ENCODE measurements around the gene MYRF. TPM values are rescaled to one million over a fixed set of nuclear protein-coding genes. Genes with fewer than 3 reads are reported as not detected.

MYRF gene
- total and polyA plus RNA-seq, 9 of the 15 experiments (the other 6 are each of a cell fraction or from before 2014, with no cell fraction given), result 2.3 to 25.8 (median 7.1) TPM

DNA sequence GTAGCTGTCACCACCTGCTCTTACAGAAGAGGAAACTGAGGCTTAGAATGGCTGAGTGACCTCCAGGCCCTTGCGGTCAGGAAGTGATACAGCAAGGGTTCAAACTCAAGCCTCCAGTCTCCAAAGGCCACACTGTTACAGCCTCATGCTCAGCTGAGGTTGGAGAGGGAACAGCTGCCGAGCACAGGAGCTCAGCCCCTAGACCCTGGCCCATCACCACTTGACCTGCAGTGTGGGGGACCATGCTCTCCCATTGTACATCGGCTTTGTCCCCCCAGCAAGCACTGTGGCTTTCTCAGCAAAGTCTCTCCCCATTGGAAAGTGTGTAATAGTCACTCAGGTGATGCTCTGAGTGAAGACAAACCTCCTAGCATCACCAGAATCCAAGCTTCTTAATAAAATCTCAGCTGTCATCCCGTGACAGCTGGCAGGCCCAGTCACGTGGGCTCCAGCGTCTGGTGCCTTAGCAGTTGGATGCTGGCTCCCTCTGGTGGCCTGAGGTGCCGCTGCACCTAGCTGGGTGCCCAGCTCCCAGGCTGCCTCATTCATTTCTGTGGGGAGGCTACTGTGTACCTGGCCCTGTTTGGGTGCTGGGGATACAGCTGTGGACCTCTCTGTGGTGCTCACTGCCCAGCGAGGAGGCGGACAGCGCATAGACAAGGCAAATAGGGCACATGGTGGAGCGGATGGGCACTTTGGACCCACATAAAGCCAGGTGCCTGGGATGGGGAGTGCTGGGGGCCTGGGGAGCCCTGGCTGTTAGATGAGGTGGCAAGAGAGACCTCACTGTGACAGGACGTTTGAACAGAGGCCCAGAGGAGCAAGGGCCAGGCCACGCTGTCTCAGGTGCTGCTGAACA lies 19.1 kb upstream of the MYRF start:
- DNase-seq (ENCODE audit: extremely low read depth in 1 of 4, low spot score in 3 of 4) (peak; percentile 87 to 90 (median 88)), FAIRE-seq (peak; percentile 98), ATAC-seq (peak; percentile 94)
- H2AFZ ChIP-seq (ENCODE audit: low read depth, low read length), result no peak overlapping the region
- peak overlapping the region in 1 of 2 experiments; percentile 74; a peak in 2 of 4 replicates for H3K9ac ChIP-seq (ENCODE audit: insufficient read depth in 1 of 2, low read depth in 2 of 2, low read length in 2 of 2)
- intact Hi-C loops (cut with micrococcal nuclease) (loop anchor here (1.0 to 2.0 kb wide), 2 partner anchors 53 to 95 kb away; partner anchors contain the start of gene DAGLA), in situ Hi-C loops (cut with MboI) (no loop called here)
- H3K36me3 ChIP-seq (ENCODE audit: control insufficient read depth, insufficient read depth, low read length), result no peaks in the 10 kb centered on the region
- no peak overlapping the region for H3K4me3 ChIP-seq
- BruUV-seq (replicated peaks), result no TSS peak
- POLR2A ChIA-PET, result interaction anchor here (0.6 to 1.6 kb wide), 5 partner anchors 9 to 59 kb away, joined by 3 to 4 read pairs (median 3); partner anchors contain the start of gene TMEM258
- H3K79me2 ChIP-seq (ENCODE audit: control insufficient read depth, insufficient read depth, low read length), result no peaks in the 10 kb centered on the region
- peaks cover 0 to 34% of the 10 kb centered on the region in 2 experiments; a peak in 2 of 5 replicates for H3K4me1 ChIP-seq (replicated peaks in 1 of 2; ENCODE audit: control insufficient read depth in 2 of 2, insufficient read depth in 2 of 2, low read length in 2 of 2)
- 11% methylated on average over 13 of the region's 13 CpGs for WGBS (ENCODE audit: insufficient coverage, low coverage, missing lambda C conversion rate)
- no peaks in the 10 kb centered on the region for H3K9me1 ChIP-seq (ENCODE audit: control insufficient read depth, insufficient read depth, low read length)
- no peak overlapping the region for H3K4me2 ChIP-seq (ENCODE audit: insufficient read depth, low read length)
- CTCF ChIA-PET (ENCODE audit: low intra/inter-chr PET ratio), result interaction anchor here (0.6 to 2.4 kb wide), 4 partner anchors 10 to 264 kb away, joined by 3 to 17 read pairs (median 4); partner anchors contain the start of gene DAGLA
- H3K9me3 ChIP-seq (replicated peaks; ENCODE audit: control insufficient read depth, insufficient read depth, low read depth, low read length), result no peaks in the 10 kb centered on the region
- H4K20me1 ChIP-seq (replicated peaks; ENCODE audit: control insufficient read depth, insufficient read depth, low read length), result peaks cover 9% of the 10 kb centered on the region; the same call in 1 of the 2 replicates
- H3K27me3 ChIP-seq (ENCODE audit: control insufficient read depth in 2 of 2, insufficient read depth in 2 of 2, low read length in 2 of 2), result peaks cover 4 to 46% of the 10 kb centered on the region in 2 experiments; a peak in 4 of 5 replicates
- H3K27ac ChIP-seq (ENCODE audit: extremely low read depth, low read depth, low read length), result no peak overlapping the region
- no peak for TF ChIP-seq ZNF239 (CRISPR knock-in tag; IDR thresholded peaks at IDR 0.05)
- peak; percentile 95 to 99 (median 98) for TF ChIP-seq CTCF (IDR thresholded peaks at IDR 0.05 in 2 of 3, conservative IDR thresholded peaks at IDR 0.05 in 1 of 3; ENCODE audit: insufficient read depth in 2 of 3, low read depth in 1 of 3, low read length in 3 of 3)
- peak; percentile 91 for TF ChIP-seq TOE1 (IDR thresholded peaks at IDR 0.05; ENCODE audit: borderline replicate concordance)
- TF ChIP-seq TOE1 (CRISPR knock-in tag; IDR thresholded peaks at IDR 0.05; ENCODE audit: borderline replicate concordance, low read depth), result no peak
- TF ChIP-seq CAMTA2 (CRISPR knock-in tag; conservative IDR thresholded peaks at IDR 0.05), result no peak
- no peak for TF ChIP-seq HMG20B (CRISPR knock-in tag; IDR thresholded peaks at IDR 0.05)
- no peak for TF ChIP-seq NFE2 (IDR thresholded peaks at IDR 0.05; ENCODE audit: low read depth)
- TF ChIP-seq ZFP36 (IDR thresholded peaks at IDR 0.05; ENCODE audit: low read depth, low read length, partially characterized antibody), result no peak
- peak; percentile 82 for TF ChIP-seq XRCC5 (IDR thresholded peaks at IDR 0.05; ENCODE audit: low read depth, low read length)
- TF ChIP-seq ZNF57 (CRISPR knock-in tag; IDR thresholded peaks at IDR 0.05), result no peak
- peak; percentile 81 for TF ChIP-seq HNRNPLL (IDR thresholded peaks at IDR 0.05; ENCODE audit: low read depth, low read length, poor library complexity, severe bottlenecking)
- TF ChIP-seq FOXA3 (CRISPR knock-in tag; conservative IDR thresholded peaks at IDR 0.05 in 1 of 2, IDR thresholded peaks at IDR 0.05 in 1 of 2), result 0 out of 4 replicates have a peak, but pooled peaks of 1 of the 2 experiments have one; percentile 56
- no peak for TF ChIP-seq RFX5 (IDR thresholded peaks at IDR 0.05; ENCODE audit: low read depth, low read length)
- TF ChIP-seq ZNF764 (CRISPR knock-in tag; IDR thresholded peaks at IDR 0.05; ENCODE audit: low read depth), result no peak
- TF ChIP-seq MTA3 (IDR thresholded peaks at IDR 0.05; ENCODE audit: borderline replicate concordance), result peak; percentile 63; the same call in 1 of the 2 replicates
- TF ChIP-seq ZNF175 (CRISPR knock-in tag; IDR thresholded peaks at IDR 0.05; ENCODE audit: low read depth), result no peak
- TF ChIP-seq RBM17 (IDR thresholded peaks at IDR 0.05; ENCODE audit: borderline replicate concordance, low read depth, low read length), result no peak
- TF ChIP-seq RB1 (IDR thresholded peaks at IDR 0.05; ENCODE audit: low read depth), result peak; percentile 79
- TF ChIP-seq NCOR1 (IDR thresholded peaks at IDR 0.05), result no peak
- peak; percentile 63; the same call in 1 of the 2 replicates for TF ChIP-seq CTBP1 (IDR thresholded peaks at IDR 0.05; ENCODE audit: borderline replicate concordance)
- TF ChIP-seq RAD51 (IDR thresholded peaks at IDR 0.05; ENCODE audit: borderline replicate concordance, low read depth), result peak; percentile 97

Data from K562 (cell line).